Prostate gland (tissue), 2 donors: Measurements from ENCODE around the gene PWWP2B.

Experiments
- POLR2A ChIP-seq: fragments of 450-650 bp; IDR thresholded peaks from one replicate; pipeline ENCODE4 v1.6.1; 2016; ENCODE audit warnings: antibody characterized with exemption, mild to moderate bottlenecking
- POLR2AphosphoS5 ChIP-seq: sonication (generic); formaldehyde crosslinking; IDR thresholded peaks from one replicate; pipeline ENCODE4 v1.6.1; 2017; ENCODE audit warnings: antibody characterized with exemption
- TF ChIP-seq, protein P1 (sequence below), 4 experiments: fragments of 200-600 bp in 2 of 4; fragments of 450-650 bp in 2 of 4; sonication (generic) in 2 of 4; IDR thresholded peaks; 1 replicate in 3 of 4; 2 replicates in 1 of 4; pipeline ENCODE4 v1.5.1; 2016 to 2019; ENCODE audit warnings: antibody characterized with exemption in 4 of 4, mild to moderate bottlenecking in 2 of 4, moderate library complexity in 2 of 4

DNA sequence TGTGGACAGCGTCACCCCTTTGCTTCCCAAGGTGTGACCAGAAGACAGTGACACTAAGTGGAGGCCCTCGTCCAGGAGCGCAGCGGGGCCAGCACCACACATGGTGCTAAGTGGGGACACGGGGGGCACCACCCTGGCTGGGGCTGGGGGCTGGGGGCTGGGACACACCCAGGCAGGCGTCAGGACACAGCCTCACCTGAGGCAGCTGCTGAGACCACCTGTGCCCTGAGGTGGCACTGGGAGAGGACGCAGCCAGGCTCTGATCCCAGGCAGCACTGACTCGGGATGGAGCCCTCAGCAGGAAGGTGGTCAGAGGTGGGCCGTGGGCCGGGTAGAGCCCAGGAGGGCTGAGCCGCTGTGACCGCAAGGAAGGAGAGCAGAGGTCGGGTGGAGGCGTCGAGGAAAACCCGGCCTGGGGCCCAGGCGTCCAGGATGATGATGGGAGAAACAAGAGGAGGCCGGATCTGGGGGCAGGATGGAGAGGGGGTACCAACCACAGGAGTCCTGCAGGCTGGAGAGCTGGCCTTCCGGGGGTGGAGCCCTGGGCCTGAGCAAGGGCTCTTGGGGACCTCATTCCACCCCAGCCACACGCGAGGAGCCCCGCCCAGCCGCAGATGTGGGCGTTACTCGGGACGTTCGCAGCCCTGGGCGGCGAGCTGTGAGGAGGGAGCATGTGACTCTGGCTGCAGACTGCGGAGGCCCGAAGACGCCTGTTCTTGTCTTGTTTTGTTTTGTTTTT is 42.5 kb upstream of the PWWP2B start:
- TF ChIP-seq, protein P1, sequence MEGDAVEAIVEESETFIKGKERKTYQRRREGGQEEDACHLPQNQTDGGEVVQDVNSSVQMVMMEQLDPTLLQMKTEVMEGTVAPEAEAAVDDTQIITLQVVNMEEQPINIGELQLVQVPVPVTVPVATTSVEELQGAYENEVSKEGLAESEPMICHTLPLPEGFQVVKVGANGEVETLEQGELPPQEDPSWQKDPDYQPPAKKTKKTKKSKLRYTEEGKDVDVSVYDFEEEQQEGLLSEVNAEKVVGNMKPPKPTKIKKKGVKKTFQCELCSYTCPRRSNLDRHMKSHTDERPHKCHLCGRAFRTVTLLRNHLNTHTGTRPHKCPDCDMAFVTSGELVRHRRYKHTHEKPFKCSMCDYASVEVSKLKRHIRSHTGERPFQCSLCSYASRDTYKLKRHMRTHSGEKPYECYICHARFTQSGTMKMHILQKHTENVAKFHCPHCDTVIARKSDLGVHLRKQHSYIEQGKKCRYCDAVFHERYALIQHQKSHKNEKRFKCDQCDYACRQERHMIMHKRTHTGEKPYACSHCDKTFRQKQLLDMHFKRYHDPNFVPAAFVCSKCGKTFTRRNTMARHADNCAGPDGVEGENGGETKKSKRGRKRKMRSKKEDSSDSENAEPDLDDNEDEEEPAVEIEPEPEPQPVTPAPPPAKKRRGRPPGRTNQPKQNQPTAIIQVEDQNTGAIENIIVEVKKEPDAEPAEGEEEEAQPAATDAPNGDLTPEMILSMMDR (IDR thresholded peaks at IDR 0.05), result no peak
- TF ChIP-seq POLR2A (no peak), POLR2AphosphoS5 (no peak)
